HG03108 (cell line): ENCODE measurements around the gene ATP5MG.
"Not testable (repeated sequence)": the region's sequence is repeated elsewhere in the genome, so short reads cannot be mapped to it uniquely, and the experiment has no call there.

Source experiments
- ATAC-seq: cut with Tn5 transposase; IDR thresholded peaks from one replicate; pipeline ENCODE4 v1.9.1; 2021; ENCODE audit warnings: moderate library complexity; ENCODE audit not compliant: unreplicated experiment

ATP5MG gene, protein sequence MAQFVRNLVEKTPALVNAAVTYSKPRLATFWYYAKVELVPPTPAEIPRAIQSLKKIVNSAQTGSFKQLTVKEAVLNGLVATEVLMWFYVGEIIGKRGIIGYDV

DNA sequence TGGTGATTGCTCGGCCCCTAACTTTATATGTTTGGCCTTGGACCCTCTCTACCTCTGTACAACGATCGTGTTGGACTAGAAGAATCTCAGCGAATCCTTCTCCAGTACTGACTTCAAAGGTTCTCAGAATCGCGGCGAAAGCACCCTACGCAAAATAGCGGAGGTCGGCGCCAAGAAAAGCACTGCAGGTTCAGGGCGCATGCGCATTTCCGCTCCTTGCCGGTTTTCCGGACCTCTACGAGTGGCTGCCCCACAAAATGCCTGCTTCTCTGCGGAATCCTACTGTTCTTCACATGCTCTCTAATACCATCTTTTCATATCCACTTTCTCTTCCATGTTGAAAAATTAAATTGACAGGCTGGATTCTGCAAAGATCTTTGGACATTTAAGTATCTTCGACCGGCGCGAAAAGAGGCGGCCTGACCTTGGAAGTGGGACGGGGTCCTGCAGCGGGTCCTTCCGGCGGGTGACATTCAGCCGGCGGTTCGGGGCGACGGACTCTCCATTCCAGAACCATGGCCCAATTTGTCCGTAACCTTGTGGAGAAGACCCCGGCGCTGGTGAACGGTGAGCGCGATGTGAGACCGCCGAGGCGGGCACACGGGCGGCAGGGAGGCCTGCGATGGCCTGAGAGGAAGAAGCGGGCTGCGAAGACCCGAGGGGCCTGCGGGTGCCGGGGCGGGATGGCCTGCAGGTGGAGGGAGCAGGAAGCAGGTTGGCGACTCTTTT, at the start of gene ATP5MG:
Gene ATP5MG (plus strand): TSS at position 456 of the 729 bp plus-strand sequence. CDS start 60 bp downstream, at position 516.
- ATAC-seq = peak; percentile 53

DNA sequence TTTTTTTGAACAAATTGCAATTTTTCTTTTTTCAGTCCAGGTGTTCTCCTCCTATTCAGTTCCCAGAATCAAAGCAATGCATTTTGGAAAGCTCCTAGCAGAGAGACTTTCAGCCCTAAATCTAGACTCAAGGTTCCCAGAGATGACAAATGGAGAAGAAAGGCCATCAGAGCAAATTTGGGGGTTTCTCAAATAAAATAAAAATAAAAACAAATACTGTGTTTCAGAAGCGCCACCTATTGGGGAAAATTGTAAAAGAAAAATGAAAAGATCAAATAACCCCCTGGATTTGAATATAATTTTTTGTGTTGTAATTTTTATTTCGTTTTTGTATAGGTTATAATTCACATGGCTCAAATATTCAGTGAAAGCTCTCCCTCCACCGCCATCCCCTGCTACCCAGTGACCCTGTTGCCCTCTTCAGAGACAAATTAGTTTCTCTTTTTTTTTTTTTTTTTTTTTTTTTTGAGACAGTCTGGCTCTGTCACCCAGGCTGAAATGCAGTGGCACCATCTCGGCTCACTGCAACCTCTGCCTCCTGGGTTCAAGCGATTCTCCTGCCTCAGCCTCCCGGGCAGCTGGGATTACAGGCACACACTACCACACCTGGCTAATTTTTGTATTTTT, 48.2 kb upstream of the ATP5MG start:
- ATAC-seq = no peak

DNA sequence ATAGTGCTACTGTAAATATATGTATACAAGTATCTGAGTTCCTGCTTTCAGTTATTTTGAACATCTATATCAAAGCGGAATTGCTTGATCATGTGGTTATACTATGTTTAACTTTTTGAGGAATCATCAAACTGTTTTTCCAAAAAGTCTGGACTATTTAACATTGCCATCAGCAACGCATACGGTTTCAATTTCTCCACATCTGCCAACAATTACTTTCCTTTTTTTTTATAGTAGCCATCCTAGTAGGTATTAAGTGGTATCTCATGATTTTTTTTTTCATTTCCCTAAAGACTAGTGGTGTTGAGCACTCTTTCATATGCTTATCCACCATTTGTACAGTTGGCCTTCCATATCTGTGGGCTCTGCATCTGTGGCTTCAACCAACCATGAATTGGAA, 43.3 kb upstream of the ATP5MG start:
- ATAC-seq = no peak

DNA sequence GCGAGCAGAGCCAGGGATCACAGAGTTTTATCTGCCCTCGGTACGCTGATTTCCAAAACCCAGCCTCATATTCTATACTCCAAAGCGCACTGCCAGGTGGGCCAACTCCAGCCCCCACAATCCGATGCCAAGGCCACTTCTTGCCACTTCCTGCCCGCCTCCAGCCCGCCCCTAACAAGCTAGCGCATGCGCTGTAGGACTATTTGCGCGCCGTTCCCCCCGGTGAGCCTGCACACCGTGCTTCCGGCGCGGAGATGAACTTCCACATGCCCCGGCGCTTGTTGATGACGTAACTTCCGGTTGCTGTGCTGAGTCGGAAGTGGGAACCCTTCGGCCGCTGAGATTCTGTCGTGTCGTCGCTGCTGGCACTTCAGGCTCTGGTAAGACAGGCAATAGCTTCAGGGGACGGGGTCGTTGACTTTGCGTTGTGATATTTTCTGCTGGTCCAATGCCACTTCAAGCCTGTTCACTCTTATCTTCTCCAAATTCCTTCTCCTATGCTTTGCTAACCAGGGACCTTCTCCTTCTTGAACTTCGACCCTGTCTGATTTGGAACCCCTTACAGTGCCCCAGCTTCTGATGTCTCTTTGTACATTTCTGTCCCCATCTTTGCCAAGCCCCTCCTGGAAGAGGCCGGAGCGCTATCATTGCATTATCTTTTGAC, 42.0 kb upstream of the ATP5MG start, which contains the start of gene UBE4A:
Gene UBE4A (plus strand): TSS at position 306 of the 664 bp plus-strand sequence. CDS start 5,481 bp downstream, outside the sequence.
- no peak for ATAC-seq

DNA sequence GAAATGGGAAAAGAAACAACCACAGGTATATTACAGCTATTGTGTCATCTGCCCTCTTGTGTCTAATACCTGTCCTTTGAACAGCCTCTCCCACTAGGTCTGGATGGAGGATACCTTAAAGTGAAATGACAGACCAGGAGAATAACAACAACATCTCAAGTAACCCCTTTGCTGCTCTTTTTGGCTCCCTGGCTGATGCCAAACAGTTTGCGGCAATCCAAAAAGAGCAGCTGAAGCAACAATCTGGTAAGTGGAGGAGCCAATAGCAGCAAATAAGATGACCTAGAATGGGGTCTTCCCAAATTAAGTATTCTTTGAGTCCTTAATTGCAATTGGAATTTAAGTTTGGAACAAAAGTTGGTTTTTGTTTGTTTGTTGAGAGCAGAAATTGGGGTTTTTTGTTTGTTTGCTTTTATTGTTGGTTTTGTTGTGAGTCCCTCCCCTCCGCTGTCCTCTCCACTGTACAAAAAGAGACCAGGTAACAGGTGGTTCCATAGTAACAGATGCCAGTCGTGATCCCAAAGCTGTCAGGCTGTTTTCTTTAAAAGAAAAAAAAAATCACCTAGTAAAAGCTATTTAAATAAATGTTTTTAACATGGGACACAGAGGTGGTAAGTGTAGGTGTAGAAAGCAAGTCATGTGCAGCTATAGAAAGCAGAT, 36.3 kb upstream of the ATP5MG start:
- ATAC-seq = no peak

DNA sequence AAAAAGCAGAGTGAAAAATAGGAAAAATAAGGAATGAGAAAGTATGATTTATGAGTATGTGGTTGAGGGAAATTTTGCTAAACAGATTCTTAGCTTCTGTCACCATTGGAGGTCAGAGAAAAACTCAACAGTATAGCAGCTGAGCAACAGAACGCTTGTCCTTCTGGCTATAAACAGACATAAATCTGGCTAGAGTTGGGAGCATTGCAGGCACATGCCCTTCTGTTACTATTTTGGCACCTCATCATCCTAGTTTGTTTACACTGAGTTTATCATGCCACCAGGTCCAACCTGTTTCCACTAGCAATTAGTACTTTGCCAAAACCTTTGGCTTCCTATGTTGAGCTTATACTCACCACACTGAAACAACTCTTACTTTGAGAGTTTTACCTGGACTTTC, 35.1 kb upstream of the ATP5MG start:
- no peak for ATAC-seq

DNA sequence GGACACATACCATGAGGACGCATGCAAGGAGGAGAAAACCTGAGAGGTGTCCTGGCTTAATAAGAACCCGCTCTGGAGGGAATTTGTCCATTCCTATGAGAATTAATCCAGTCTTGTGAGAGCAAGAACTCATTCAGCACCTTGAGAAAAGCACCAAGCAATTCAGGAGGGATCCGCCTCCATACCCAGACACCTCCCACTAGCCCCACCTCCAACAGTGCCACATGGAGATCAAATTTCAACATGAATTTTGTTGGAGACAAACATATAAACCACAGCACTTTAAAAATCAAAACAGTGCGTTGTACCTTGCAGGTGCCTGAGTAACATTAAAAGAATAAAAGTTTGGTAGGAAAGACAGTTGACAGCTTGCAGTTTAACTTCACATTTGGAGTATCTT, 30.6 kb upstream of the ATP5MG start:
- ATAC-seq = no peak

DNA sequence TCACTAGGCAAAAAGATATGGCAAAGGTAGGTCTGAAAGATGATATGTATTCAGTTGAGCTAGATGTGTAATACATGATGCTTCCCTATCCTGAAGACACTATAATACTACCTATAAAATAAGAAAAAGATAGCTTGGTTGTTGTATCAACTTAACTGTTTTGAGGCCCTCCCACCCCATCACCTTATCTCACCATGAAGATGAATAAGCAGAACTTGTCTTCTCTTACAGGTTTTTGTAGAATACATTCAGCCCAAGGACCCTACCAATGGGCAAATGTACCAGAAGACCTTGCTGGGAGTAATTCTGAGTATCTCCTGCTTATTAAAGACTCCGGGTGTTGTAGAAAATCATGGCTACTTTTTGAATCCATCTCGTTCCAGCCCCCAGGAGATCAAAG, 28.1 kb upstream of the ATP5MG start:
- ATAC-seq = no peak

DNA sequence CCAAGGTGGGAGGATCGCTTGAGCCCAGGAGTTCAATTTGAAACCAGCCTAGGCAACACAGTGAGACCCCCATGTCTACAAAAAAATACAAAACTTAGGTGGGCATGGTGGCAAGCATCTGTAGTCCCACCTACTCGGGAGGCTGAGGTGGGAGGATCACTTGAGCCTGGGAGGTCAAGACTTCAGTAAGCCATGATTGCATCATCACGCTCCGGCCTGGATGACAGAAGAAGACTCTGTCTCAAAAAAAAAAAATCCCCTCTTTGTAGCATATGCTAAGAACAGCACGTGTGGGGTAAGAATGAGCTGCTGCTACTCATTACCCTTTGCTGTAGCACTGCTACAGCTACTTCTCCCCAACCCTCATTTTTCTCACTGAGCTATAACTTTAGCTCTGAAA, 27.5 kb upstream of the ATP5MG start:
- no peak for ATAC-seq

DNA sequence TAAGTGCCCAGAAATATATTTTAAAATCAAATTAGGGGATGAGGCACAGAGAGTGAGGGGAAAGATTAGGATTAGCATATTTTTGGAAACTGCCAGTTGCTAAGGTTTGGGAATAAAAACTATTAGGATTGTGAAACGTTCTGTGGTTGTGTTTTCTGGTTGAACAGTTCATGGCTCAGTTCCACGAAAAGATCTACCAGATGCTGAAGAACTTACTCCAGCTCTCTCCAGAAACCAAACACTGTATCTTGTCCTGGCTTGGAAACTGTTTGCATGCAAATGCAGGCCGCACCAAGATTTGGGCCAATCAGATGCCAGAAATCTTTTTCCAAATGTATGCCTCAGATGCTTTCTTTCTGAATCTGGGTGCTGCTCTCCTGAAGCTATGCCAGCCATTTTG, 26.7 kb upstream of the ATP5MG start:
- no peak for ATAC-seq

DNA sequence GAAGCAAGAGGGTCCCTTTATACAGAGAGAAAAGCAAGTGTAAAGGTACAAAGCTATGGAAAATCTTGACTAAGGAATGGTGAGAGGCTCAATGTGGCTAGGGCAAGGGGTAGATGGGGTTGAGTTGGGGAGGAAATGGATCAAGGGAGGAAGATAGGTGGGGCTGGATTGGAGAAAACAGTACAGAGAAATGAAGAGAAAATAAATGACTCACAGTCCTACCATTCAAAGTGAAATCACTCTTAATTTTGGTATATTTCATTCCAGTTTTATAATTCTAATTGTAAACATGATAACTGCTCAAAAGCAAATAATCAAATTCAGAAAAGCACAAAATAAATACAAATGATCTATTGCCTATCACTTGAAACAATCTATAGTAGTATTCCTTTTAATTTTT, 25.4 kb upstream of the ATP5MG start:
- ATAC-seq = no peak

DNA sequence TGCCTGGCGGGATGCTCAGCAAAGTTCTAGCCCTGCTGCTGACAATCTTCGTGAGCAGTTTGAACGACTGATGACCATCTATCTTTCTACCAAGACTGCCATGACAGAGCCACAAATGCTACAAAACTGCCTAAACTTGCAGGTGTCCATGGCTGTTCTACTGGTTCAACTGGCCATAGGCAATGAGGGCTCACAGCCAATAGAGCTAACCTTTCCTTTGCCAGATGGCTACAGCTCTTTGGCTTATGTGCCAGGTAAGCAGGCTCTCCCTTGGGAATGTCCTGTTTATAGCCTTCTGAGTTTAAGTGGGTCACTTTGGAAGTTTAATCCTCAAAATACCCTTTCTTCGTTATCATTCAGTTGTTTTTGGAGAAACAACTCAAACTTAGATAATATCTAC, 21.9 kb upstream of the ATP5MG start:
- ATAC-seq = no peak

DNA sequence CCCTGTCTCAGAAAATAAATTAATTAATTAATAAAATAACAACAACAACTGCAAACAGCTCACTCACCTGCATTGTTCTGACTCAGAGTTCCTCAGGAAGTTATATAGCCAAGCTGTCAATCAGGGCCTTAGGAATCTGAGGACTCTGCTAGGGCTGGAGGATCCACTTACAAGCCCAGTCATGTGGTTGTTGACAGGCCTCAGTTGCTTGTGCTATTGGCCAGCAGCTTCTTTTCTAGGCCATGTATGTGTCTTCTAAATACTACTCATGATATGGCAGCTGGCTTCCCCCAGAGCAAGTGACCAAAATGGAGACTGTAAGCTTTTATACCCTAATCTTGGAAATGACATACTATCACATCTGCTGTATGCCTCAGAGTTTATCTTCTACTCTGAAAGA, 20.8 kb upstream of the ATP5MG start:
- no peak for ATAC-seq

DNA sequence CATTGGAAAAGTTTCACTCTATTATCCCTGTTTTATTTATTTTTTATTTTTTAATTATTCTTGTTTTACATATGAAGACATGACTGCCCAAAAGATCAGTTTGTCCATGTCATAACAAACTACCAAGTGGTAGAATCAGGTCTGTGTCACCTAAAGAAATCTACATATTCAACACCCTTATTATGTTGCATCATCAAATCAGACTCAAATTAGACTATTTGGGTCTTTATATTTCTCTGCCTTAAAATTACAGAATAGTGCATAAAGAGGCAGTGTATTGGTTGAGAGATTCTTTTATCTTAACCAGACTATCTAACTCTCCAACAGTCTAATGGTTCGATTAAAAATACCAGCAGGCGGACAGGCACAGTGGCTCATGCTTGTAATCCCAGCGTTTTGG, 18.5 kb upstream of the ATP5MG start:
- ATAC-seq = no peak

DNA sequence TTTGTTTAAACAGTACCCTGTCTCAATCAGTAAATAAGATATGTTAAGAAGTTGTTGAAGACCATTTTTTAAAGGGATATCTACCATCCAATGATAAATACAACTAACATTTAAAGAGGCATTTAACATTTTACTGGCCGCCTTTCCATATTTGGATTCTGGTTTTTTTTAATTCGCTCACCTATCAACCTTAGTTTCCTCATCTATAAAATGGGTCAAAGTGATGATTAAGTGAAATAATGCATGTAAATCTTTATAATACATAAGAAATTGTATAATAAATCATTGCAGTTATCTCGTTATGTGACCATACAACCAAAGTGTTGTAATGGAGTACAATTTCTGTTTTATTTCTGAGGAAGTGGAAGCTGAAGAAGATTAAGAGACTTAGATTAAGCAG, 17.7 kb upstream of the ATP5MG start:
- ATAC-seq = no peak

DNA sequence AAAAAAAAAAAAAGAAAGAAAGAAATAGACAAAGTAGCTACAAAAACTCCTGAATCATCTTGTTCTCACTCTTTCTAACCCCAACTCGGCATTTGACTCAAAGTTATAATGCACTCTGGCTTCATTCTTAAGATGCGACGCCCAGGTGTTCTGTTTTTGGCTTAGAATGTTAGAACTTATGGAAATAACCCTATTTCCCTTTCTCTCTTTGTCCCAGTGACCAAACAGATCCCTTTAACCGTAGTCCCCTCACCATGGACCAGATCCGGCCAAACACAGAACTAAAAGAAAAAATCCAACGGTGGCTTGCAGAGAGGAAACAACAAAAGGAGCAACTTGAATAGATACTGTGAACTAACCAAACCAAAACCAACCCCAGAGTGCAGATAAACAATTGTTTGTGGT, 5.3 kb upstream of the ATP5MG start:
- ATAC-seq = no peak

DNA sequence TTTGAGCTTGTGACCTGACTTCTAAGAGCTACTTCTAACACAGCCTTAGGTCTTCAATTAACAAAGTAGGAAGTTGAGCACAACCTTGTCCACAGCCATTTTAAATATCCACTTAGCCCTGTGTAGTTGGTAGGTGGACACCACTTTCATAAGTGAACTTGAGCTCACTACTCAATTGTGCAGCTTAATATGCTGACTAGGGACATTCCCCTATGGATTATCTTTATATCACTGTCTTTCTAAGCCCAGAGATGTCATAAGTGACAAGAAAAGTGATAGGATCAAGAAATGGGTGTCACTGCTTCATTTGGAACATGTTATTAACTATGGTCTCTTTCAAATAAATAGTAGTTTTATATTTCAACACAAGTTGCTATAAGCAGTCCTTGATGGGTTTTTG, 4.0 kb upstream of the ATP5MG start:
- no peak for ATAC-seq

DNA sequence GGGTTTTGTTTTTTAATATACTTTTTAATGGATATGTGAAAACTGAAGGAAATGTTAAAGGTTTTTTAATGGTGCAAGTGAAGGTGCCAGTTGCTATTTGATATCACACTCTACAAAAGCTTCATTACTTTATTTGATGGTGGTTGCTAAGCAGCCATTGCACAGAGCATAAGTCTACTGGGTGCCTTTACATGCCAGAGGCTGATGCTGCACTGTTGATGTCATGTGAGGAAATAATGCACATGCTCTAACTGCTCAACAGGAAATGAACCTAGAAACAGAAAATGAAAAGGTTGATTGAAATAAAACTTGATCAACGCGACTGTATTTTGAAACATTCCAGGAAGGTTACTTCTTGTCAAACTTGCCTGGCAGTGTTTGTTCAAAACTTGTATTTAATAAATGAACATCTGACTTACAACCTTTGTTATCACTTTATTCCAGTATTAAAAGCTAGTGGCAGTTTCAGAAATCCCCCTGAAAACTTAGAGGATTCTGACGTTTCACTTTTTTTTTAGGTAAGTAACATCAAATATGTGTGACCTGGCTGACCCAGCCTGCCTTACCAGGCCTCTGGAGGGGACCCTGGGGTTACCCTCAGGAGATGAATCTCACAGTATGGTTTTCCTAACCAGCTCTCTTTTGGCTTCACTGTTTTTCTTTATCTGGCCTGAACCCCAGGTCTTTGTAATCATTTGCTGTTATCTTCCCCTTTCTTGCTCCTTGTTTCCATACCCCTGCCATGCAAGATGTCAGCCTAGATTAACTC, 2.4 kb upstream of the ATP5MG start:
- no peak for ATAC-seq

DNA sequence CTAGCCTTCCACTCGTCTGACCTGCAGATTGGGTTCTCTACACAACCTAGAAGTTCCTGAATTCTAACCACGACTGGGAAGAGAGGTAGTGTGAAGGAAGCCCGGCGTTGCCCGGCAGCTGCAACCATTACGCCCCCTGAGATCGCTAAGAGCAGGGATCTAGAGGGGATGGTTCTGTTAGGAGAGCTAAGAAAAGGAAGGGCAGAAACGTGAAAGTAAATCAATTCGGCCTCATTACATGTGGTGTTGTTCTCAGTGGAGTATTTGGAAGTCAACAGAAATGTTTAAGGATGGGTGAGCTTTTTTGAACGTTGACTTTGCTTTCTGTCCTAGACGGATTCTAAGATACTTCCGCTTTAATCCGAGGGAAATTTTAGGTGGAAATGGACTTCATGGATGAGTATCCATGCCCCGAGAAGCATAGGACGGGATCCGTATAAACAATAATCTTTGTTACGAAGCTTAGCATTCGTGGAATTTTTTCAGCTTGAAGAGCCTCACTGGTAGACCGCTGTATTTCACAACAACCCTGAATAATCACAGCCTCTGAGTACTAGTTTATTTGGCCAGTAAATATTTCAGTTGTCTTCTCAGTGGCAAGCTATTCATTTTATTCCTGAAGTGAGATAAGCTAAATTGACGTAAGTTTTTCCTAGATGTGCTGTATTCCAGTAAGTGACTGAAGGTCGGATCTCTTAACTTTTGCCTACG, 629 bp downstream of the ATP5MG start:
- peak; percentile 3 for ATAC-seq

DNA sequence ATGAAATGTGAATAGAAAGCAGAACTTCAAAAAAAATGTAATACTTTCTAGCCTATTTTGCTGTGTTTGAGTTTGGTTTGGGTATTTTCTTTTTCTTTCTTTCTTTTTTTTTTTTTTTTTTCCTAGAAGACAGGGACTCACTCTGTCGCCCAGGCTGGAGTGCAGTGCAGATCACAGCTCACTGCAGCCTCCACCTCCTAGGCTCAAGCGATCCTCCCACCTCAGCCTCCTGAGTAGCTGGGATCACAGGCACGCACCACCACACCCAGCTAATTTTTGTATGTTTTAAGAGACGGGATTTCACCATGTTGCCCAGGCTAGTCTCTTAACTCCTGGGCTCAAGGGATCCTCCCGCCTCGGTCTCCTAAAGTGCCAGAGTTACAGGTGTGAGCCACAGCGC, 1.2 kb downstream of the ATP5MG start:
- ATAC-seq = not testable (repeated sequence)
